Measurements from ENCODE around the gene CCRL2. TPM values are rescaled to one million over a fixed set of nuclear protein-coding genes. Genes with fewer than 3 reads are reported as not detected.
"Not testable (repeated sequence)": the region's sequence is repeated elsewhere in the genome, so short reads cannot be mapped to it uniquely, and the experiment has no call there.

Gene CCRL2
- total RNA-seq, 1 experiment from 2014 or later = not detected

GRCh38 chr3:46389306-46389705 is 17.8 kb upstream of the CCRL2 start:
- Histone ChIP-seq H3K9me3 (ENCODE audit: control insufficient read depth, low read depth, low read length) (no peaks in the 10 kb centered on the region), H3K14ac (ENCODE audit: insufficient read depth, low read length) (no peak overlapping the region), H3K18ac (ENCODE audit: insufficient read length, low read depth, low read length) (no peak overlapping the region), H2BK120ac (ENCODE audit: low read depth, low read length, poor library complexity, severe bottlenecking) (no peak overlapping the region), H4K8ac (replicated peaks; ENCODE audit: insufficient read length, low read depth, low read length) (no peak overlapping the region), H3K56ac (ENCODE audit: insufficient read length, low read depth, low read length) (no peak overlapping the region), H3K79me2 (ENCODE audit: insufficient read depth, low read length) (no peaks in the 10 kb centered on the region), H2BK20ac (ENCODE audit: low read depth, low read length, poor library complexity, severe bottlenecking) (no peak overlapping the region), H3K4me2 (ENCODE audit: insufficient read depth, insufficient read length, low read length) (no peak overlapping the region), H3K27ac (ENCODE audit: insufficient read length, low read depth, low read length) (no peak overlapping the region), H3K23me2 (ENCODE audit: insufficient read length, low read depth, low read length, poor library complexity, severe bottlenecking) (no peaks in the 10 kb centered on the region), H2AFZ (ENCODE audit: low read length) (no peak overlapping the region), H2BK12ac (ENCODE audit: insufficient read length, low read depth, low read length) (no peak overlapping the region), H3K23ac (ENCODE audit: insufficient read length, low read depth, low read length) (no peak overlapping the region), H3T11ph (ENCODE audit: low read length) (no peak overlapping the region), H3K27me3 (ENCODE audit: insufficient read depth, low read length) (no peaks in the 10 kb centered on the region), H4K20me1 (ENCODE audit: control insufficient read depth, insufficient read depth, insufficient read length) (no peaks in the 10 kb centered on the region), H3K9ac (ENCODE audit: extremely low read depth, insufficient read length, low read length) (no peak overlapping the region), H2BK5ac (ENCODE audit: insufficient read length, low read length) (no peak overlapping the region), H2AK5ac (ENCODE audit: insufficient read length, low read length) (no peak overlapping the region), H4K91ac (ENCODE audit: insufficient read length, low read depth, low read length) (no peak overlapping the region), H2BK15ac (ENCODE audit: low read depth, low read length) (no peak overlapping the region), H3K79me1 (ENCODE audit: insufficient read depth, low read depth, low read length, poor library complexity, severe bottlenecking) (no peaks in the 10 kb centered on the region), H4K5ac (ENCODE audit: insufficient read length, low read depth, low read length) (no peak overlapping the region), H3K4me1 (ENCODE audit: insufficient read depth, low read length) (no peaks in the 10 kb centered on the region), H3K4ac (ENCODE audit: low read depth, low read length) (no peak overlapping the region)
- DNase-seq = no peak
- Mint-ChIP-seq H3K27me3 (ENCODE audit: low read depth) (peaks cover 2% of the 10 kb centered on the region; the same call in 1 of the 2 replicates), H3K36me3 (ENCODE audit: insufficient read depth in 1 of 3, low read depth in 3 of 3) (no peaks in the 10 kb centered on the region), H3K27ac (no peak overlapping the region), H3K4me1 (peaks cover 13 to 21% of the 10 kb centered on the region in 2 experiments), H3K9me3 (peaks cover 0 to 3% of the 10 kb centered on the region in 2 experiments; a peak in 2 of 5 replicates), H3K4me3 (no peak overlapping the region)
- WGBS (ENCODE audit: extremely low coverage, insufficient read length, low lambda C conversion rate) = no CpG with 5 or more reads among the region's 6 CpGs
- TF ChIP-seq, protein P1, sequence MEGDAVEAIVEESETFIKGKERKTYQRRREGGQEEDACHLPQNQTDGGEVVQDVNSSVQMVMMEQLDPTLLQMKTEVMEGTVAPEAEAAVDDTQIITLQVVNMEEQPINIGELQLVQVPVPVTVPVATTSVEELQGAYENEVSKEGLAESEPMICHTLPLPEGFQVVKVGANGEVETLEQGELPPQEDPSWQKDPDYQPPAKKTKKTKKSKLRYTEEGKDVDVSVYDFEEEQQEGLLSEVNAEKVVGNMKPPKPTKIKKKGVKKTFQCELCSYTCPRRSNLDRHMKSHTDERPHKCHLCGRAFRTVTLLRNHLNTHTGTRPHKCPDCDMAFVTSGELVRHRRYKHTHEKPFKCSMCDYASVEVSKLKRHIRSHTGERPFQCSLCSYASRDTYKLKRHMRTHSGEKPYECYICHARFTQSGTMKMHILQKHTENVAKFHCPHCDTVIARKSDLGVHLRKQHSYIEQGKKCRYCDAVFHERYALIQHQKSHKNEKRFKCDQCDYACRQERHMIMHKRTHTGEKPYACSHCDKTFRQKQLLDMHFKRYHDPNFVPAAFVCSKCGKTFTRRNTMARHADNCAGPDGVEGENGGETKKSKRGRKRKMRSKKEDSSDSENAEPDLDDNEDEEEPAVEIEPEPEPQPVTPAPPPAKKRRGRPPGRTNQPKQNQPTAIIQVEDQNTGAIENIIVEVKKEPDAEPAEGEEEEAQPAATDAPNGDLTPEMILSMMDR (conservative IDR thresholded peaks at IDR 0.05) = no peak

GRCh38 chr3:46391526-46391925 is 15.5 kb upstream of the CCRL2 start:
- H3K18ac ChIP-seq (ENCODE audit: insufficient read length, low read depth, low read length); H3K4me2 ChIP-seq (ENCODE audit: insufficient read depth, insufficient read length, low read length); H3K4me1 ChIP-seq (ENCODE audit: insufficient read depth, low read length); H4K8ac ChIP-seq (replicated peaks; ENCODE audit: insufficient read length, low read depth, low read length); H3K23ac ChIP-seq (ENCODE audit: insufficient read length, low read depth, low read length); H2BK12ac ChIP-seq (ENCODE audit: insufficient read length, low read depth, low read length); H3K79me1 ChIP-seq (ENCODE audit: insufficient read depth, low read depth, low read length, poor library complexity, severe bottlenecking); H2BK5ac ChIP-seq (ENCODE audit: insufficient read length, low read length); H3T11ph ChIP-seq (ENCODE audit: low read length); H3K27ac Mint-ChIP-seq; H4K20me1 ChIP-seq (ENCODE audit: control insufficient read depth, insufficient read depth, insufficient read length); H2AFZ ChIP-seq (ENCODE audit: low read length); H3K9ac ChIP-seq (ENCODE audit: extremely low read depth, insufficient read length, low read length); H3K27ac ChIP-seq (ENCODE audit: insufficient read length, low read depth, low read length); H3K27me3 Mint-ChIP-seq (ENCODE audit: low read depth); H4K91ac ChIP-seq (ENCODE audit: insufficient read length, low read depth, low read length); H2BK15ac ChIP-seq (ENCODE audit: low read depth, low read length); H3K56ac ChIP-seq (ENCODE audit: insufficient read length, low read depth, low read length); H3K9me3 Mint-ChIP-seq; H3K23me2 ChIP-seq (ENCODE audit: insufficient read length, low read depth, low read length, poor library complexity, severe bottlenecking); H3K27me3 ChIP-seq (ENCODE audit: insufficient read depth, low read length); H2BK120ac ChIP-seq (ENCODE audit: low read depth, low read length, poor library complexity, severe bottlenecking); H3K14ac ChIP-seq (ENCODE audit: insufficient read depth, low read length); H3K4ac ChIP-seq (ENCODE audit: low read depth, low read length); H2BK20ac ChIP-seq (ENCODE audit: low read depth, low read length, poor library complexity, severe bottlenecking); H3K9me3 ChIP-seq (ENCODE audit: control insufficient read depth, low read depth, low read length); DNase-seq; H3K36me3 Mint-ChIP-seq (ENCODE audit: insufficient read depth in 1 of 3, low read depth in 3 of 3); H3K4me3 Mint-ChIP-seq; H2AK5ac ChIP-seq (ENCODE audit: insufficient read length, low read length); H4K5ac ChIP-seq (ENCODE audit: insufficient read length, low read depth, low read length); H3K79me2 ChIP-seq (ENCODE audit: insufficient read depth, low read length): not testable (repeated sequence)
- no CpG with 5 or more reads among the region's 5 CpGs for whole genome bisulfite sequencing (ENCODE audit: extremely low coverage, insufficient read length, low lambda C conversion rate)
- H3K4me1 Mint-ChIP-seq = peaks cover 9 to 16% of the 10 kb centered on the region in 2 experiments

Measured in H9 (cell line).